Body of pancreas (tissue), 4 donors: ENCODE measurements around the gene SMARCD2. TPM values are rescaled to one million over a fixed set of nuclear protein-coding genes. Genes with fewer than 3 reads are reported as not detected.

Source experiments
- ATAC-seq: fragments of 150-250 bp; one replicate; pipeline ENCODE4 v1.9.1; 2016
- DNase-seq, 4 donors: peaks; one replicate each; pipeline ENCODE4 v3.0.0-alpha.2; 2019
- H3K27ac ChIP-seq, 4 donors: fragments of 200-600 bp; sonication (generic); 1 replicate in 3 of 4; 2 replicates in 1 of 4; pipeline versions ENCODE4 v1.5.1 to v1.6.1; 2016 to 2019; ENCODE audit warnings: mild to moderate bottlenecking in 1 of 4, mixed read lengths in 1 of 4, moderate library complexity in 1 of 4
- H3K27me3 ChIP-seq, 2 donors: fragments of 200-600 bp; sonication (generic); one replicate each; pipeline ENCODE4 v1.6.0; 2016; ENCODE audit warnings: mild to moderate bottlenecking in 1 of 2
- H3K36me3 ChIP-seq, 2 donors: fragments of 200-600 bp; sonication (generic); replicated peaks in 1 of 2; 2 replicates each; pipeline ENCODE4 v1.5.1; 2016; ENCODE audit warnings: low read depth in 2 of 2; ENCODE audit not compliant: insufficient read depth in 1 of 2
- H3K4me1 ChIP-seq: fragments of 200-600 bp; sonication (generic); one replicate; pipeline ENCODE4 v1.6.0; 2016
- H3K4me3 ChIP-seq, 2 donors: fragments of 200-600 bp; sonication (generic); 1 replicate in 1 of 2; 2 replicates in 1 of 2; pipeline ENCODE4 v1.5.1; 2016 to 2019
- H3K9me3 ChIP-seq, 3 donors: fragments of 200-600 bp; sonication (generic); 1 replicate in 2 of 3; 2 replicates in 1 of 3; pipeline ENCODE4 v1.5.1; 2016
- CTCF ChIP-seq, 7 experiments: fragments of 450-650 bp in 4 of 7; fragments of 200-600 bp in 3 of 7; sonication (generic) in 3 of 7; IDR thresholded peaks; one replicate each; pipeline ENCODE4 v1.5.1; 2016 to 2019; ENCODE audit warnings: antibody characterized with exemption in 7 of 7
- POLR2A ChIP-seq, 3 donors: fragments of 450-650 bp; IDR thresholded peaks; one replicate each; pipeline ENCODE4 v1.6.1; 2016; ENCODE audit warnings: antibody characterized with exemption in 3 of 3, mild to moderate bottlenecking in 2 of 3
- WGBS, 2 donors: methylation state at CpG; one replicate each; pipeline ENCODE4 v1.1.5; 2017; 5-methylcytosine and 5-hydroxymethylcytosine counted together
- intact Hi-C: fragments of 100-400 bp; cut with DNase I; formaldehyde crosslinking; loops from one replicate; pipeline ENCODE4 v1.15.1; 2023
- small RNA-seq: library from RNA; depleted of rRNA; stranded (forward); fragments of <200 nt; gene quantifications from one replicate; pipeline ENCODE3, GENCODE V24; 2016
- total RNA-seq, 2 donors: library from RNA; depleted of rRNA; stranded (reverse); fragments of >200 nt; gene quantifications; one replicate each; pipeline ENCODE4 v1.1.0, GENCODE V29; 2016

The SMARCD2 gene
- total RNA-seq, 2 donors from 2014 or later = 75.8 to 87.9 TPM

GRCh38 chr17:63790057-63790456, 52.4 kb downstream of the SMARCD2 start:
- WGBS, 2 donors = 83 to 94% methylated on average over 6 of the region's 6 CpGs
- TF ChIP-seq CTCF (IDR thresholded peaks at IDR 0.05) (no peak), POLR2A (IDR thresholded peaks at IDR 0.05) (no peak)
- Histone ChIP-seq H3K4me3 (no peak overlapping the region), H3K9me3 (no peaks in the 10 kb centered on the region), H3K27ac (no peak overlapping the region), H3K27me3 (no peaks in the 10 kb centered on the region), H3K36me3 (peaks cover 8 to 38% of the 10 kb centered on the region in 2 donors), H3K4me1 (no peaks in the 10 kb centered on the region)
- DNase-seq = no peak
- intact Hi-C loops = no loop called here
- ATAC-seq = no peak

DNA sequence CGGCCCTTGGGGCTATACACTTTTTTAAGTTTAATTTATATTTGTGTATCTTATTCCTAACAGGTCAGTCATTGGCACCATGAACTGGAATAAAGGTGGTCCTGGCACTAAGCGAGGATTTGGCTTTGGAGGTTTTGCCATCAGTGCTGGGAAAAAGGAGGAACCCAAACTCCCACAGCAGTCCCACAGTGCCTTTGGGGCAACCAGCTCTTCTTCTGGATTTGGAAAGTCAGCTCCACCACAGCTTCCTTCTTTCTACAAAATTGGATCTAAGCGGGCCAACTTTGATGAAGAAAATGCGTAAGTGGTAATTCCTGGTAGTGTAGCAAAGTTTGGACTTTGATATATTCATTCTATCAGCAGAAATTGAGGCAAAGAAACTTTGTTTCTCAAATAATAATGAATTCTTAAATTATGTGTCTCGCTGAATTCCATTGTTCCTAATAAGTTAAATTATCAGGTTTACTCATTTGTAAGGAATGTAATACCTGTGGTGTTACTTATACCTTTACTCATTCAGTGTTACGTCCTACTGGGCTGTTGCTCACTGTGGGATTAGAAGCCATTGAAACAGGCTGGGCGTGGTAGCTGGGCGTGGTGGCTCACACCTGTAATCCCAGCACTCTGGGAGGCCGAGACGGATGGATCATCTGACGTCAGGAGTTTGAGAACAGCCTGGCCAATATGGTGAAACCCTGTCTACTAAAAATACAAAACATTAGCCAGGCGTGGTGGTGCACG, 55.3 kb downstream of the SMARCD2 start:
- Histone ChIP-seq H3K4me1 (peaks cover 1% of the 10 kb centered on the region), H3K27me3 (no peaks in the 10 kb centered on the region), H3K36me3 (peaks cover 0 to 25% of the 10 kb centered on the region in 2 donors), H3K4me3 (no peak overlapping the region), H3K9me3 (no peaks in the 10 kb centered on the region), H3K27ac (no peak overlapping the region)
- WGBS, 2 donors = 94 to 98% methylated on average over 13 of the region's 13 CpGs
- no peak for DNase-seq
- no peak for ATAC-seq
- TF ChIP-seq CTCF (IDR thresholded peaks at IDR 0.05) (no peak), POLR2A (IDR thresholded peaks at IDR 0.05) (no peak)
- intact Hi-C loops = no loop called here

DNA sequence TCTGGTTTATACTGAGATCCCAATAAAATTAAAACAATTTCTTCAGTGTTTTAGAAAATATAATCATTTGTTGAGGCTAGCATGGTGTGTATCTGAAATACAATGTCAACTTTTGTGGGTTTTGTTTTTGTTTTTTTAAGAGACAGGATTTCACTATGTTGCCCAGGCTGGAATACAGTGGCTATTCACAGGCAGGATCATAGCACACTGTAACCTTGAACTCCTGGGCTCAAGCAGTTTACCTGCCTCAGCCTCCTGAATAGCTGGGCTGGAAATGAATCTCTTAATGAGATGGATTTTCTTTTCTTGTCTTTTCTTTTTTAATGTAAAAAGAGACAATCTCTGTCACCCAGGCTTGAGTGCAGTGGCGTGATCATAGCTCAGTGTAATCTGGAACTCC, 56.4 kb downstream of the SMARCD2 start:
- no peak for DNase-seq
- Histone ChIP-seq H3K36me3 (peaks cover 0 to 25% of the 10 kb centered on the region in 2 donors), H3K4me3 (no peak overlapping the region), H3K27ac (no peak overlapping the region), H3K4me1 (peaks cover 9% of the 10 kb centered on the region), H3K9me3 (no peaks in the 10 kb centered on the region), H3K27me3 (no peaks in the 10 kb centered on the region)
- WGBS, 2 donors = 95 to 100% methylated on average over 1 of the region's 1 CpG
- ATAC-seq = no peak
- TF ChIP-seq CTCF (IDR thresholded peaks at IDR 0.05) (no peak), POLR2A (IDR thresholded peaks at IDR 0.05) (no peak)
- intact Hi-C loops = no loop called here

DNA sequence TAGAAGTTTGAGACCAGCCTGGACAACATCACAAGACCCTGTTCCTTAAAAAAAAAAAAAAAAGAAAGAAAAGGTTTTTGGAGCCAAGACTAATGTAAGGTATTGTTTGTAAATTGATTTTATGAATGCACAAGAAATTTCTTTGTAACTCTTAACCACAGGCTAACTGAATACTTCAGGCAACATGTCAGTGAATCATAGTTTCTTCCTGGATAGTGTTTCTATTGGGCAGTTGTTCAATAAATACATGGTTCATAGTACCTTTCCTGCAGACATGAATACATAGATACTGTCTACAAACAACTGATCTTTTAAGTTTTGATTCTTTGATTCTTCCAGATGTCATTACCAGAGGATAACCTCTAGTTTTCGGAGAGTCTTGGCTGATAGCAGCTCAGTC, 56.9 kb downstream of the SMARCD2 start:
- Histone ChIP-seq H3K27me3 (no peaks in the 10 kb centered on the region), H3K27ac (no peak overlapping the region), H3K4me1 (peaks cover 15% of the 10 kb centered on the region), H3K4me3 (no peak overlapping the region), H3K9me3 (no peaks in the 10 kb centered on the region), H3K36me3 (peaks cover 0 to 23% of the 10 kb centered on the region in 2 donors)
- intact Hi-C loops = no loop called here
- DNase-seq = no peak
- TF ChIP-seq POLR2A (IDR thresholded peaks at IDR 0.05) = no peak
- TF ChIP-seq CTCF (IDR thresholded peaks at IDR 0.05) = no peak
- no peak for ATAC-seq
- 85 to 89% methylated on average over 1 of the region's 1 CpG for WGBS, 2 donors

- intact Hi-C loops = no loop called here
- no peak for DNase-seq
- peaks cover 0 to 9% of the 10 kb centered on the region in 2 donors for H3K36me3 ChIP-seq
Observed at GRCh38 chr17:63783522-63783921, 59.0 kb downstream of the SMARCD2 start.

More at GRCh38 chr17:63783522-63783921, 59.0 kb downstream of the SMARCD2 start:
- WGBS, 2 donors = 72 to 83% methylated on average over 6 of the region's 6 CpGs
- no peak for ATAC-seq
- TF ChIP-seq POLR2A (IDR thresholded peaks at IDR 0.05) = no peak
- Histone ChIP-seq H3K4me3 (no peak overlapping the region), H3K4me1 (peaks cover 32% of the 10 kb centered on the region), H3K27ac (no peak overlapping the region), H3K9me3 (no peaks in the 10 kb centered on the region), H3K27me3 (no peaks in the 10 kb centered on the region)

Small RNA genes lying within 50 kb of the gene (small RNA-seq; reads per million reads assigned to genes)
- not detected for gene AC040958.1

Other genes with a start within 250 kb of the SMARCD2 start
- 10 to 100 TPM in 1 of 2 donors, 1 to 10 TPM in 1; 9.3 to 10.5 TPM for gene TACO1, start 241.8 kb downstream of the SMARCD2 start, total RNA-seq
- gene MAP3K3, start 220.3 kb downstream of the SMARCD2 start, total RNA-seq = 10 to 100 TPM; 21.0 to 33.3 TPM
- gene LIMD2, start 142.6 kb downstream of the SMARCD2 start, total RNA-seq = 1 to 10 TPM; 4.9 to 9.6 TPM
- 10 to 100 TPM; 25.4 to 26.7 TPM for gene STRADA, start 100.9 kb downstream of the SMARCD2 start, total RNA-seq
- 10 to 100 TPM; 42.2 to 56.8 TPM for gene CCDC47, start 69.1 kb downstream of the SMARCD2 start, total RNA-seq
- gene DDX42, start 68.5 kb downstream of the SMARCD2 start, total RNA-seq = 100 to 1,000 TPM; 114 to 116 TPM
- 10 to 100 TPM; 55.0 to 59.4 TPM for gene PSMC5, start 15.3 kb downstream of the SMARCD2 start, total RNA-seq
- 10 to 100 TPM; 22.7 to 30.9 TPM for gene FTSJ3, start 15.0 kb downstream of the SMARCD2 start, total RNA-seq
- gene CSH2, start 31.0 kb upstream of the SMARCD2 start, total RNA-seq = not detected
- not detected for gene GH2, start 39.3 kb upstream of the SMARCD2 start, total RNA-seq
- not detected for gene CSH1, start 53.9 kb upstream of the SMARCD2 start, total RNA-seq
- gene CSHL1, start 68.6 kb upstream of the SMARCD2 start, total RNA-seq = not detected
- gene GH1, start 76.2 kb upstream of the SMARCD2 start, total RNA-seq = not detected
- gene CD79B, start 89.6 kb upstream of the SMARCD2 start, total RNA-seq = not detected
- gene SCN4A, start 130.2 kb upstream of the SMARCD2 start, total RNA-seq = 1 to 10 TPM in 1 of 2 donors, under 1 TPM in 1; 0.26 to 1.3 TPM
- 1 to 10 TPM in 1 of 2 donors, under 1 TPM in 1; 0.52 to 1.6 TPM for gene PRR29, start 155.7 kb upstream of the SMARCD2 start, total RNA-seq
- 10 to 100 TPM; 16.2 to 16.3 TPM for gene ICAM2, start 177.9 kb upstream of the SMARCD2 start, total RNA-seq